GM18873 (cell line): ENCODE results near the gene RNF13.
"Not testable (repeated sequence)": the region's sequence is repeated elsewhere in the genome, so short reads cannot be mapped to it uniquely, and the experiment has no call there.

Experiments used
- ATAC-seq: cut with Tn5 transposase; IDR thresholded peaks from one replicate; pipeline ENCODE4 v1.9.1; 2021; ENCODE audit warnings: mild to moderate bottlenecking, moderate library complexity, moderate number of reproducible peaks; ENCODE audit not compliant: unreplicated experiment, low FRiP score

The RNF13 gene

DNA sequence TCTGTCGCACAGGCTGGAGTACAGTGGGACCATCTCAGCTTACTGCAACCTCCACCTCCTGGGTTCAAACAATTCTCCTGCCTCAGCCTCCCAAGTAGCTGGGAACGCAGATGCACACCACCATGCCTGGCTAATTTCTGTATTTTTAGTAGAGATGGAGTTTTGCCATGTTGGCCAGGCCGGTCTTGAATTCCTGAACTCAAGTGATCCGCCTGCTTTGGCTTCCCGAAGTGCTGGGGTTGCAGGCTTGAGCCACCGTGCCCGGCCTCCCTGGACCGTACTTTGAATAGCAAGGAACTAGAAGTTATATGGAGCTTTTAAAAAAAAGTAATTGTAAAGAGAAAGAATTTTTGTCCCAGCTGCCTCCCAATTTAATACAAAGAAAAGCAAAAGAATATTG, 12.3 kb upstream of the RNF13 start:
- no peak for ATAC-seq

- no peak for ATAC-seq
Measured at GRCh38 chr3:149801195-149801594, 11.8 kb upstream of the RNF13 start.

DNA sequence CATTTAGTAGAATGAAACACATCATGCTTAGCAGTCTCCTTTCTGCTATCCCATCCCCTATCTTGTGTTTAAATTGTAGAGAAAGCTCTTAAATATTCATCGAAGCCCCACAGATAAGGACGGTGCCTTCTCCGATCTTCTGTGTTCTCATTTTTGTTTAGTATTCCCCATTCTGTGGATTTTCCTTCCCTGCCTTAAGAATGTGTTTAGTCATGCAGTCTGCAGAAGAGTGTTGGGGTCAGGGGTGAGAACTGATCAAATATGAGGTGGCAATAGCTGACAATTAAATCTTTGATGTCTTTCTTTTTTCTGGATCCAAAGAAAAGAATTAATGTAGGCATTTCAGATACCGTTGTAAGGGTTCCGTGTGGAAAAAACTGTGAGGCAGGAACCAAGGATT, 11.4 kb upstream of the RNF13 start:
- no peak for ATAC-seq

DNA sequence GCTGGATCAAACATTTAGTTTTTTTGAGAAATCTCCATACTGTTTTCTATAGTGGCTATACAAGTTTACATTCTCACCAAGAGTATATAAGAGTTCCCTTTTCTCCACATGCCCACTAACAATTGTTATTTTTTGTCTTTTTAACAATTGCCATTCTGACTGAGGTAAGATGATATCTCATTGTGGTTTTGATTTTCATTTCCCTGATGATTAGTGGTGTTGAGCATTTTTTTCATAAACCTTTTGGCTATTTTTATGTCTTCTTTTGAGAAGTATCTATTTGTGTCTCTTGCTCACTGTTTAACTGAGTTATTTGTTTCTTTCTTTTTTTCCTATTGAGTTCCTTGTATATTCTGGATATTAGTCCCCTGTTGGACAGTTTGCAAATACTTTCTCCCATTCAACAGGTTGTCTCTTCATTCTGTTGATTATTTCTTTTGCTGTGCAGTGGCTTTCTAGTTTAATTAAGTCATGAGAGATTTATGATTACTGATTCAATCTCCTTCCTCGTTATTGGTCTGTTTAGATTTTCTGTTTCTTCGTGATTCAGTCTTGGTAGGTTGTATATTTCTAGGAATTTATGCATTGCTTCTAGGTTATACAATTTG, 6.7 kb upstream of the RNF13 start:
- no peak for ATAC-seq

DNA sequence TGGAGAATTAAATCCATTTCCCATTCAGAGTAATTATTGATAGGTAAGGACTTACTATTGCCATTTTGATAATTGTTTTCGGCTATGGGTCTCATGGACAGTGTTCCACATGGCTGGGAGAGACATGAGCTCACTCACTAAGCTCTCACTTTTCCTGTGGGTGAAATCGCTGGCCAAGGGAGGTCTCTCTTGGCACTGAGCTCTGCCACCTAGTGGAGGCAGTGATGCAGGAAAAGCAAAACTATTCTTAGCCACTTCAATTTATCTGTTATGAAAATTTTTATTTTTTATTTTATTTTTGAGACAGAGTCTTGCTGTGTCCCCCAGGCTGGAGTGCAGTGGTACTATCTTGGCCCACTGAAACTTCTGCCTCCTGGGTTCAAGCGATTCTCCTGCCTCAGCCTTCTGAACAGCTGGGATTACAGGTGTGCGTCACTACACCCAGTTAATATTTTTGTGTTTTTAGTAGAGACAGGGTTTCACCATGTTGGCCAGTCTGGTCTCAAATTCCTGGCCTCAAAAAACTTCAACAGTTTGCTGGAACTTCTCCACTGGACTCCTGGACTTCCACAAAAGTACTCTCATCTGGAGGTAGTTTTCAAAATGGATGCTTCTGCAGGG, 4.7 kb upstream of the RNF13 start:
- ATAC-seq: no peak

GRCh38 chr3:149809699-149810098, 3.3 kb upstream of the RNF13 start:
- ATAC-seq: no peak

GRCh38 chr3:149810846-149811245, 2.2 kb upstream of the RNF13 start:
- ATAC-seq: no peak

- ATAC-seq: peak; percentile 6
Measured at GRCh38 chr3:149812165-149812605, 830 bp upstream of the RNF13 start.

- ATAC-seq: no peak
Measured at GRCh38 chr3:149813367-149814281, 609 bp downstream of the RNF13 start.

DNA sequence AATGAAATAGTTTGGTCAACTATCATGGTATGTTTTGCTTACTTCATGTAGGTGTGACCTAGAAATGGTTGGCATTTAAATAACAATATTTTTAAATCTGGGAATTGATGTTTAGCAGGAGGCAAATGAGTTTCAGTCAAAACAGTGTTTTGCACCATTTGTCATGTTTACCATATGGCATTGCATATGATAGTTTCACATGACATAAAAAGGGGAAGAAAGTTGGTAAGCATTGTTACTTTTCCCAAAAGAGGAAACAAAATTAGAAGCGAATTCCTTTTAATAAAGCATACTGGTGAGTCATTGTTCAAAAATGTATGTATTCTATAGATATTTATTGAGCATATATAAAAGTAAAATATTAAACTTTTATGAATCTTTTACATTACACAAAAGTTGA, 2.3 kb downstream of the RNF13 start:
- no peak for ATAC-seq

GRCh38 chr3:149815728-149816127, 2.7 kb downstream of the RNF13 start:
- ATAC-seq: no peak

GRCh38 chr3:149816311-149816710, 3.3 kb downstream of the RNF13 start:
- ATAC-seq: no peak

GRCh38 chr3:149816986-149817385, 4.0 kb downstream of the RNF13 start:
- ATAC-seq: no peak

DNA sequence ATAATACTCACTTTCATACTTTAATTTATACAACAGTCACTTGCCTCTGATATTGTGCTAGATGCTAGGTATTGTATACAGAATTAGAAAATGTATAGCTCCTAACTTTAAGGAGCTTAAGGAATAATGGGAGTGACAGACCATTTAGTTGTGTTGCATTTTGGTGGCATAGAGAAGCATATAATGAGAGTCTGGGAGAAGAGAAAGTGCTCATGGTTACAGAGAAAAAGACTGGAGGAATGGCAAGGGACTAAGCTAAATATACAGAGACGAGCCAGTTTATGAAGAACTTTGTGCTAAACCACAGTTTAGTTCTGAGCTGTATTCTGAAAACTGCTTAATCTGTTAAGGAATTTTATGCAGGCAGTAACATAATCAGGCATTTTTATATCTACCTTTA, 6.4 kb downstream of the RNF13 start:
- no peak for ATAC-seq

- no peak for ATAC-seq
Measured at GRCh38 chr3:149820183-149820582, 7.2 kb downstream of the RNF13 start.

- ATAC-seq: no peak
Measured at GRCh38 chr3:149826636-149827035, 13.6 kb downstream of the RNF13 start.

GRCh38 chr3:149828390-149828789, 15.4 kb downstream of the RNF13 start:
- ATAC-seq: no peak

- ATAC-seq: not testable (repeated sequence)
Measured at GRCh38 chr3:149829631-149830030, 16.6 kb downstream of the RNF13 start.

DNA sequence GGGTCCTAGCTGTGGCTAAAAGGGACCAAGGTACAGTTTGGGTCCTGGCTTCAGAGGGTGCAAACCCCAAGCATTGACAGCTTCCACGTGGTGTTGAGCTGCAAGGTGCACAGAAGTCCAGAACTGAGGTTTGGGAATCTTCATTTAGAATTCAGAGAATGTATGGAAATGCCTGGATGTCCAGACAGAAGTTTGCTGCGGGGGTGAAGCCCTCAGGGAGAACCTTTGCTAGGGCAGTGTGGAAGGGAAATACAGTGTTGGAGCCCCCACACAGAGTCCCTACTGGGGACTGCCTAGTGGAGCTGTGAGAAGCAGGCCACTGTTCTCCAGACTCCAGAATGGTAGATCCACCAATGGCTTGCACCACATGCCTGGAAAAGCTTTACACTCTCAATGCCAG, 17.9 kb downstream of the RNF13 start:
- no peak for ATAC-seq

GRCh38 chr3:149831321-149831720, 18.3 kb downstream of the RNF13 start:
- ATAC-seq: no peak

- ATAC-seq: no peak
Measured at GRCh38 chr3:149832086-149832485, 19.1 kb downstream of the RNF13 start.
